T follicular helper cell (primary cell): ENCODE results near the gene PRKD2.
A peak's percentile ranks its signal among the peaks of the same experiment; 100 is the strongest.
"Not testable (repeated sequence)": the region's sequence is repeated elsewhere in the genome, so short reads cannot be mapped to it uniquely, and the experiment has no call there.

Source experiments
- DNase-seq: peaks from one replicate; pipeline ENCODE4 v3.0.0-alpha.2; 2020; ENCODE audit warnings: low read depth
- total RNA-seq, 2 experiments: gene quantifications; one replicate each; lab custom pipeline; 2026; lab: John Stamatoyannopoulos, UW

Gene PRKD2
- total RNA-seq: 32.1 to 64.5 reads per million in 2 experiments

DNA sequence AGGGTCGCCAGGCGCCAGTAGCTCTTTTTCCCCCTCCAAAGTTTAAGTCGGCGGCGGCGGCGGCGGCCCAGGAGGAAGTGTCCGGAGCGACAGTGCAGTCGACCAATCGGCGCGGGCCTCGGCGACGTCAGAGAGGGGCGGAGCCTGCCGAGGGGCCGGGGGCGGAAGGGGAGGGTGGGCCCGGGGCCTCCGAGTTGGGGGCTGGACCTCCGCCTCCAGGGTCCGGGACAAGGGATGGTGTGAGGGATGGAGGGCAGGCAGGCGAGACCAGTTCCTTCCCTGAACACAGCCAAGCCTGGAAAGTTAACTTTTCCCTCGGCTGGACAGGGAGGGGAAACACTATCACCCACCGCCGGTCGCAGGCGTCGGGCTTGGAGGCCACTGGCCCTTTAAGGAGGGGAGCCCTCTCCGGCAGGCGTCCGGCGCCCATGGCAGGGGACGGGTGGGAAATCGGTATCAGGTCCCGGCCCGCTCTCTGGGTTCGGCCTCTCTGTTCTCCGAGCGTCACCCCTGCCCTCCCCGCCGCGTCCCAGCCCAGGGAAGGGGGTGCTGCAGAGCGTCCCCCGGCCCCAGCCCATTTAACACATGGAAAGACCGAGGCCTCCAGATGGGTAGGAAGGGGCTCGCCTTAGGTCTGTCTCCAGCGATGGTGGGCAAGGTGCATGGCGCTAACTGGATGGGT is at the start of gene PRKD2:
Gene PRKD2, minus strand, starts transcription at position 81 of the 682 bp plus-strand sequence. CDS start 744 bp downstream, outside the sequence.
- peak; percentile 80 for DNase-seq

DNA sequence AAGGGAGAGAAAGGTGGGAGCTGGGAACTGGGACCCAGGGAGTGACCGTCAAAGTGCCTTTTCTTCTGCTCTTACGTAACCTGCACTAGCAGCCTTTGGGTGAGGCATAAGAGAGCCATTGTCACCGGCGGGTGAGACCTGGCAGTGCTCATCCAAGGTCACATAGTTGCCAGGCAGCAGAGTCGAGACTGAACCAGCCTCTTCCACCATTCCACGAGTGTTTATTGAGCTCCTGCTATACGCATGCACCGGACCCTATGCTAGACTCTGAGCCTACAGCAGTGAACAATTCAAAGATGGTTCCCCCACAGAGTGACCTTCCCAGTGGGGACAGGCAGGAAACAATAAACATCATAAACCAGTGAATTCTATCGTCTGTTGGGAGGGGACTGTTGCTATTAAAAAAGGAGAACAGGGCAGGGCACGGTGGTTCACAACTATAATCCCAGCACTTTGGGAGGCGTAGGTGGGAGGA is 47.9 kb upstream of the PRKD2 start:
- no peak for DNase-seq

- no peak for DNase-seq
Observed at GRCh38 chr19:46762245-46762890, 45.5 kb upstream of the PRKD2 start.

GRCh38 chr19:46761418-46761831 is 44.5 kb upstream of the PRKD2 start:
- DNase-seq: no peak

DNA sequence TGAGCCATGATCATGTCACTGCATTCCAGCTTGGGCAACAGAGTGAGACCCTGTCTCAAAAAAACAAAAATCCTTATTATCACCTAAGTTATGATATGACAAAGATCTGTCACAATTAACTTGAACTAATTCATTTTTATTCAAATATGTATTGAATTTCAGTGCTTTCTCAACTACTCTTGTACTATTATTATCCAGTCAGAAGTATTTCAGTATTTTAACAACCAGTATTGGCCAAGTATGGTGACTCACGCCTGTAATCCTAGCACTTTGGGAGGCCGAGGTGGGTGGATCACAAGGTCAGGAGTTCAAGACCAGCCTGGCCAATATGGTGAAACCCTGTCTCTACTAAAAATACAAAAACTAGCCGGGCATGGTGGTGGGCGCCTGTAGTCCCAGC is 44.0 kb upstream of the PRKD2 start:
- not testable (repeated sequence) for DNase-seq

DNA sequence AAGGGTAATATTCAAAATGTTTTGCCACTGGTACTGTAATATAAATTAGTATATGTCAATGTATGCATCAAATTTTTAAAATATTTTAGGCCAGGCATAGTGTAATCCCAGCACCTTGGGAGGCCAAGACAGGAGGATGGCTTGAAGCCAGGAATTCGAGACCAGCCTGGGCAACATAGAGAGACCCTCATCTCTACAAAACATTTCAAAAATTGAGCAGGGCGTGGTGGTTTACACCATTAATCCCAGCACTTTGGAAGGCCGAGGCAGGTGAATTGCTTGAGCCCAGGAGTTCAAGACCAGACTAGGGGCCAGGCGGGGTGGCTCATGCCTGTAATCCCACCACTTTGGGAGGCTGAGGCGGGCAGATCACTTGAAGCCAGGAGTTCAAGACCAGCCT is 43.4 kb upstream of the PRKD2 start:
- no peak for DNase-seq

DNA sequence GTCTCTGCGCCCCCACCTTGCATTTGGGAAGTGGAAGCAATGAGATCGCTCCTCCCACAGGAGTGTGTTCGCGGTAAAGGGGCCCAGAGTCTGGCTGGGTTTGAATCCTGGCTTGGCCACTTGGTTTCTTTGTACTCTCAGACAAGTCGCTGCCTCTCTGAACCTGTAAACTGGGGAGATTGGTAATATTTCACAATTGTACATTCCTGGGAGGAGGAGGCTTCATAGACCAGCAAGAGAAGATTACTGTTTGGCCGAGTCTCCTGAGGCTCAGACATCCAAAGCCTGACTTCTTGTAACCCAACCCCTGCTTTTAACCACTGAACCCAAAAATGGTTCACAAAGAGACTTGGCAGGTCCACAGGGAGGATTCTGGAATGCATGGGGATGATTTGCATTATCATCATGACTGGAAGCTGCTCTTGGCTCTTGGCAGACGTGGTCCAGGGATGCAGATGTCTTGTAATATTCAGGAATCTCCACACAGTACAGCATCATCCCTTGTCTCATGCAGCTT is 43.0 kb upstream of the PRKD2 start:
- DNase-seq: no peak

- no peak for DNase-seq
Observed at GRCh38 chr19:46759206-46759605, 42.3 kb upstream of the PRKD2 start.

DNA sequence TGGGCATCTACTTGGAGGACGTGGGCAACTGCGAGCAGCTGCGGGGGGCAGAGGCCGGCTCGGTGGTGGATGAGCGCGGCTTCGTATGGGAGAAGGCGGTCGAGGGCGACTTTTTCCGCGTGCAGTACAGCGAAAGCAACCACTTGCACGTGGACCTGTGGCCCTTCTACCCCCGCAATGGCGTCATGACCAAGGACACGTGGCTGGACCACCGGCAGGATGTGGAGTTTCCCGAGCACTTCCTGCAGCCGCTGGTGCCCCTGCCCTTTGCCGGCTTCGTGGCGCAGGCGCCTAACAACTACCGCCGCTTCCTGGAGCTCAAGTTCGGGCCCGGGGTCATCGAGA is 39.6 kb upstream of the PRKD2 start:
- no peak for DNase-seq

- DNase-seq: no peak
Observed at GRCh38 chr19:46755853-46756543, 39.1 kb upstream of the PRKD2 start.

- no peak for DNase-seq
Observed at GRCh38 chr19:46755077-46755852, 38.4 kb upstream of the PRKD2 start.

- DNase-seq: peak; percentile 63
Observed at GRCh38 chr19:46753420-46754155, 36.7 kb upstream of the PRKD2 start.

DNA sequence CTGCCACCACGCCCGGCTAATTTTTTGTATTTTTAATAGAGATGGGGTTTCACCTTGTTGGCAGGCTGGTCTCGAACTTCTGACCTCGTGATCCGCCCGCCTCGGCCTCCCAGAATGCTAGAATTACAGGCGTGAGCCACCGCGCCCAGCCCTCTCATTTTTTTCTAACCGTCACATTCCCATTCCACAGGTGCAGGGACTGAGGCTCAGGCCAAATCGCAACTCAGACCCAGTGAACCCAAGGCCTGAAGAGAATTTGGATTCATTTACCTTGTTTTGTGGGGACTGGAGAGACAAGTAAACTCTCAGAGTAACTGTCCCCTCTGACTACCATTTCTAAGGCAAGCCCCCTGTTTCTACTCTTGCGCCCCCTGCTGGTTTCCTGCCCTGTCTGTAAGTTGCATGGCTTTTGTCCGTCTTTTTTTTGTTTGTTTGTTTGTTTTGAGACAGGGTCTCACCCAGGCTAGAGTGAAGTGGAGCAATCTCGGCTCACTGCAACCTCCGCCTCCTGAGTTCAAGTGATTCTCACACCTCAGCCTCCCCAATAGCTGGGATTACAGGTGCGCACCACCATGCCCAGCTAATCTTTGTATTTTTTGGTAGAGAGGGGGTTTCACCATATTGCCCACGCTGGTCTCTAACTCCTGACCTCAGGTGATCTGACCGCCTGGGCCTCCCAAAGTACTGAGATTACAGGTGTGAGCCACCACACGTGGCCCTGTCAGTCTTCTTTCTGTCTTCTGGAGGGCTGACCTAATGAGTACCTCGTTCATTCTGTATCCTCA is 31.6 kb upstream of the PRKD2 start:
- peak; percentile 69 for DNase-seq

DNA sequence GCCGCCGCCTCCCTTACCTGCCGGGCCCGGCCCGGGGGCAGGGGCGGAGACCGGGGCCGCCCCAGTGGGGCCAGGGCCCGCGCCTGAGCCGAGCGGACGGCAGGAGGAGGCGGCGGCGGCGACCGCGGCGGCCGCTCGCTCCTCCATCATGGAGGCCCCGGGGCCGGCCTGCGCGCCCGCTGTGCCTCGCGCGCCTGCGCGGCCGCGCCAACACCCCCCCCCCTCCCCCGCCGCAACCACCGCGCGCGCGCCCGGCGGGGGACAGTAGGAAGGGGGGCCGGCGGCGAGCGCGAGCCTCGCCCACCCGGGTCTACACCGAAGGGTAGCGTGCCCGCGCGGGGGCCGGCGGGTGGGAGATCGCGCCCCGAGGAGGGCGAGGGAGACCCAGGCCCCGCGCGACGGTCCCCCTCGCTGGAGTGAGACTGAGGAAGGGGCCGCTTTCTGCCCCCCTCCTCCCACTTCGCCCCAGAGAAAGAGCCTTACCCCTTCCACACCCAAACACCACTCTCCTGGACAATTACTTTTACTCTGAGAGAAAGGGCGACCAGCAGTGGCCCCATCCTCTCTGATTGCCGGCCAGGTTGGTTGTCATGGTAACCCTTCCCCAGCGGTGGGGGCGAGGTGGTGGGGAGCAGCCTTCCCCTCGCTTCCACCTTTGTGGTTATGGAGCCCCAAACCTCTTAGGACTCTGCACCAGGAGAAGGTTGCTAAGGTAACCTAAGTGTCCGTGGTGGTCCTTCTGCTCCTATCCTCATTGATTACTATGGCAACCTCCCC is 29.6 kb upstream of the PRKD2 start, which contains the start of gene STRN4:
Gene STRN4, minus strand, starts transcription at position 170 of the 777 bp plus-strand sequence. Its CDS starts 20 bp downstream, at position 150.
- DNase-seq: peak; percentile 40

GRCh38 chr19:46745521-46746280 is 28.8 kb upstream of the PRKD2 start, which contains the start of gene FKRP:
Gene FKRP, plus strand, starts transcription at chr19:46746057. Its CDS starts 9,394 bp downstream, at chr19:46755451.
- no peak for DNase-seq

DNA sequence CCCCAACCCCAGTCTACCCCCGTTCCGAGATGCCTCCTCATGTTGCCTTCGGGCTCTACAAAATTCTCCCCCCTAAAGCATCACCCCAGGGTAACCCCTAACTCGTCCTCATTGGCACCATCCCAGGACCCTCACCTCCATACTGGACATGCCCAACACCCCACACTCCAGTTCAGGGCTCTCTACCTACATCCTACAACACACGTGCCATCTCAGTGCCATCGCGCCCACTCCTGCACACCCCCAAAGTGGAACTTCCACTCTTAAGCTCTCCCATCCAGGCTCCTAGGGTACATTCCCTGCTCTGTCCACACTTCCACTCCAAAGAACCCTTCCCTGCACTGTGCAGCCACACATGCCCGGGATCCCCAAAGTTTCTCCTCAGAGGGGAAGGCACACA is 28.1 kb upstream of the PRKD2 start:
- no peak for DNase-seq

DNA sequence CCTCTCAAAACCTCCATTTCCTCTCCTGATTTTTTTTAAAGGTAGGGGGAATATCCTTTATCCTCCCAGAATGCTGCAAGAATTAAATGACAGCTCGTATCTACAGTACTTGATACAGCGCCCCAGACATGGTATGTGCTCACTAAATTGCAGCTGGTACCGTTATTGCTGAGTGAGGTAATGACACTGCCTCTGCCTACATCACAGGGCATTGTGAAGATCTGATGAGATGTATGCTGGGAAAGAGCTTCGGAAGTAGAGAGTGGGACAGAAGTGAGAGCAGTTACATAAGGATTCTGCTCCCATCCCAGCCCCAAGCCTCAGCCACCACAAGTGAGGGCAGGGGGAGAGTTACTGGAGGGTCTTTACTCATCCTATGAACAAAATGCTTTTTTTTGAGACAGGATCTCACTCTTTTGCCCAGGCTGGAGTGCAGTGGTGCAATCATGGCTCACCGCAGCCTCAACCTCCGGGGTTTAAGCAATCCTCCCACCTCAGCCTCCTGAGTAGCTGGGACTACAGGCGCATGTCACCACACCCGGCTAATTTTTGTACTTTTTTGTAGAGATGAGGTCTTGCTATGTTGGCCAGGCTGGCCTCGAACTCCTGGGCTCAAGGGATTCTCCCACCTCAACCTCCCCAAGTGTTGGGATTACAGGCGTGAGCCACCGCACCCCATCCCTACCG is 27.2 kb upstream of the PRKD2 start:
- no peak for DNase-seq

DNA sequence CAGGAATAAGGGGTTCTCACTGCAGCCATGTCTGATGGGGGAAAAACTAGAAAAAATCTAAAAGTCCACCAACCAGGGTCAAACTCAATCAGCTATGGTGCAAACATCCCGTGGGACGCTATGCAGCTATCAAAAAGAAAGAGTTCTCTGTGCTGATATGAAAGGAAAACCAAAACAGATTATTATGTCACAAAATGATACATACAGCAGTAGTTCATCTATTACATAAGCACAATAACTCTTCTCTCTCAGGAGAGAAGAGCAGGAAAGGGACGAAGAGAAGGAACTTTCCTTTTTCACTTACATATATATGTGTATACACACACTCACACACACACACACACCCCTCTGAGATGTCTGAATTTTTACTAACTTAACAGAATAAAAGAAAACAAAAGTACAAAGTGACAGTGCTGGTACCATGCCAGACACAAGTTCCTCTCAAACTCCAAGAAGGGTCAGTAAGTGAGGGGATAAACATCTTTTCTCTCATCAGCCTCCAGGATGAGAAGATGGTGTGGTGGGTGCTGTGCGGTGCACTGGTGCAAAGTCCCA is 26.1 kb upstream of the PRKD2 start:
- no peak for DNase-seq
